Upper lobe of left lung (tissue), 6 donors: ENCODE data around the gene GPR26. TPM values are rescaled to one million over a fixed set of nuclear protein-coding genes. Genes with fewer than 3 reads are reported as not detected.

Experiments
- ATAC-seq, 2 donors: fragments of 200-7000 bp; cut with Tn5 transposase; one replicate each; pipeline ENCODE4 v1.9.1; 2022; ENCODE audit warnings: mild to moderate bottlenecking in 2 of 2, moderate library complexity in 2 of 2; ENCODE audit not compliant: low FRiP score in 2 of 2
- DNase-seq, 2 donors: peaks; one replicate each; pipeline ENCODE4 v3.0.0-alpha.2; 2019 to 2020
- H3K27ac ChIP-seq, 4 donors: fragments of 200-600 bp; sonication (generic); one replicate each; pipeline ENCODE4 v1.5.1; 2016 to 2019
- H3K27me3 ChIP-seq, 4 donors: fragments of 200-600 bp; sonication (generic); one replicate each; pipeline ENCODE4 v1.5.1; 2017 to 2019
- H3K36me3 ChIP-seq, 4 donors: fragments of 200-600 bp; sonication (generic); one replicate each; pipeline ENCODE4 v1.5.1; 2016 to 2019
- H3K4me1 ChIP-seq, 4 donors: fragments of 200-600 bp; sonication (generic); one replicate each; pipeline ENCODE4 v1.5.1; 2018 to 2019
- H3K4me3 ChIP-seq, 4 donors: fragments of 200-600 bp; sonication (generic); one replicate each; pipeline ENCODE4 v1.5.1; 2017 to 2019; ENCODE audit warnings: mild to moderate bottlenecking in 2 of 4, moderate library complexity in 1 of 4
- H3K9me3 ChIP-seq, 4 donors: fragments of 200-600 bp; sonication (generic); one replicate each; pipeline ENCODE4 v1.5.1; 2018 to 2019
- EP300 ChIP-seq, 4 donors: sonication (generic); formaldehyde crosslinking; IDR thresholded peaks; one replicate each; pipeline ENCODE4 v1.5.1; 2017; ENCODE audit warnings: antibody characterized with exemption in 4 of 4, control low read depth in 2 of 4
- POLR2A ChIP-seq, 4 donors: fragments of 450-650 bp; IDR thresholded peaks; one replicate each; pipeline ENCODE4 v1.5.1; 2016 to 2017; ENCODE audit warnings: antibody characterized with exemption in 4 of 4, mild to moderate bottlenecking in 2 of 4
- POLR2AphosphoS5 ChIP-seq, 2 donors: sonication (generic); formaldehyde crosslinking; IDR thresholded peaks; one replicate each; pipeline ENCODE4 v1.5.1; 2017; ENCODE audit warnings: antibody characterized with exemption in 2 of 2
- WGBS, 2 donors: methylation state at CpG; one replicate each; pipeline ENCODE4 v1.1.5; 2017 to 2018; 5-methylcytosine and 5-hydroxymethylcytosine counted together
- total RNA-seq, 6 donors: library from RNA; depleted of rRNA in 4 of 6; stranded (reverse); fragments of >200 nt in 4 of 6; gene quantifications; one replicate each; pipeline versions ENCODE4 v1.1.0 to v1.2.1, GENCODE V29; 2016 to 2021
- TF ChIP-seq, protein P1 (sequence below), 6 experiments: fragments of 450-650 bp in 4 of 6; fragments of 200-600 bp in 2 of 6; sonication (generic) in 2 of 6; IDR thresholded peaks; one replicate each; pipeline ENCODE4 v1.5.1; 2016 to 2019; ENCODE audit warnings: antibody characterized with exemption in 6 of 6
- donor health status: DM: no; HTN: no; CAD: no; lungs with moderate emphysema.
- donor health status: DM: no; HTN: yes; CAD: no; lungs with severe emphysema.

The GPR26 gene
- total RNA-seq, 6 donors from 2014 or later: not detected

GRCh38 chr10:123643315-123643714 lies 22.8 kb upstream of the GPR26 start:
- no peak for TF ChIP-seq EP300 (IDR thresholded peaks at IDR 0.05)
- TF ChIP-seq, protein P1, sequence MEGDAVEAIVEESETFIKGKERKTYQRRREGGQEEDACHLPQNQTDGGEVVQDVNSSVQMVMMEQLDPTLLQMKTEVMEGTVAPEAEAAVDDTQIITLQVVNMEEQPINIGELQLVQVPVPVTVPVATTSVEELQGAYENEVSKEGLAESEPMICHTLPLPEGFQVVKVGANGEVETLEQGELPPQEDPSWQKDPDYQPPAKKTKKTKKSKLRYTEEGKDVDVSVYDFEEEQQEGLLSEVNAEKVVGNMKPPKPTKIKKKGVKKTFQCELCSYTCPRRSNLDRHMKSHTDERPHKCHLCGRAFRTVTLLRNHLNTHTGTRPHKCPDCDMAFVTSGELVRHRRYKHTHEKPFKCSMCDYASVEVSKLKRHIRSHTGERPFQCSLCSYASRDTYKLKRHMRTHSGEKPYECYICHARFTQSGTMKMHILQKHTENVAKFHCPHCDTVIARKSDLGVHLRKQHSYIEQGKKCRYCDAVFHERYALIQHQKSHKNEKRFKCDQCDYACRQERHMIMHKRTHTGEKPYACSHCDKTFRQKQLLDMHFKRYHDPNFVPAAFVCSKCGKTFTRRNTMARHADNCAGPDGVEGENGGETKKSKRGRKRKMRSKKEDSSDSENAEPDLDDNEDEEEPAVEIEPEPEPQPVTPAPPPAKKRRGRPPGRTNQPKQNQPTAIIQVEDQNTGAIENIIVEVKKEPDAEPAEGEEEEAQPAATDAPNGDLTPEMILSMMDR (IDR thresholded peaks at IDR 0.05): no peak
- TF ChIP-seq POLR2AphosphoS5 (IDR thresholded peaks at IDR 0.05): no peak
- no peak for TF ChIP-seq POLR2A (IDR thresholded peaks at IDR 0.05)
- WGBS, 2 donors: 50 to 68% methylated on average over 4 to 10 of the region's 10 CpGs
- ATAC-seq (no peak), DNase-seq (peak in 1 of 2 donors; percentile 43)
- Histone ChIP-seq H3K9me3 (no peaks in the 10 kb centered on the region), H3K4me1 (no peaks in the 10 kb centered on the region), H3K36me3 (no peaks in the 10 kb centered on the region), H3K27me3 (no peaks in the 10 kb centered on the region), H3K27ac (no peak overlapping the region), H3K4me3 (no peak overlapping the region)

GRCh38 chr10:123645016-123645415 lies 21.1 kb upstream of the GPR26 start:
- no peaks in the 10 kb centered on the region for H3K4me1 ChIP-seq
- H3K4me3 ChIP-seq: no peak overlapping the region
- WGBS, 2 donors: 31 to 62% methylated on average over 4 to 6 of the region's 6 CpGs
- H3K36me3 ChIP-seq: no peaks in the 10 kb centered on the region
- DNase-seq (no peak), ATAC-seq (no peak)
- no peak overlapping the region for H3K27ac ChIP-seq
- H3K9me3 ChIP-seq: no peaks in the 10 kb centered on the region
- TF ChIP-seq POLR2A (IDR thresholded peaks at IDR 0.05) (no peak), EP300 (IDR thresholded peaks at IDR 0.05) (no peak), POLR2AphosphoS5 (IDR thresholded peaks at IDR 0.05) (no peak)
- TF ChIP-seq, protein P1 (IDR thresholded peaks at IDR 0.05): no peak
- no peaks in the 10 kb centered on the region for H3K27me3 ChIP-seq

- DNase-seq: no peak
Observed at GRCh38 chr10:123645615-123646014, 20.5 kb upstream of the GPR26 start.

DNA sequence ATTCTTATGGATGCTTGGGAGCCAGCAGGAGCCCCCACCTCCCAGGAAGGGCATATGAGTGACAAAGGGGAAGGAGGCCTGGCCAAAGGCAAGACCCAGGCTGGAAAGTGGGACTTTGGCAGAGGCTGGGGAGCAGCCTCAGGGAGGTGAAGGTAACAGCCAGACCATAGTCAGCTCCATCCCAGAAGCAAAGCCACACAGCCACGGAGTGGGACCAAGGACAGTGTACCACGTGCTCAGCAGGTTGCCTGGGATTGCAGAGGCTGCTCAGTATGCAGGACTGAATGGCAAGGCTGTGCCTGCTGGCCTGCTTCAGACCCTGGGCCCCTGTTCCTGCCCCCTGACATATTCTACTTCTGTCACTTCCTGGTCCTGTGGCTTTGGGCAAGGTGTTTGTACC lies 17.6 kb upstream of the GPR26 start:
- H3K4me1 ChIP-seq: no peaks in the 10 kb centered on the region
- H3K4me3 ChIP-seq: no peak overlapping the region
- H3K36me3 ChIP-seq: no peaks in the 10 kb centered on the region
- no peak overlapping the region for H3K27ac ChIP-seq
- no peaks in the 10 kb centered on the region for H3K9me3 ChIP-seq
- TF ChIP-seq POLR2A (IDR thresholded peaks at IDR 0.05) (no peak), POLR2AphosphoS5 (IDR thresholded peaks at IDR 0.05) (no peak), EP300 (IDR thresholded peaks at IDR 0.05) (no peak)
- TF ChIP-seq, protein P1 (IDR thresholded peaks at IDR 0.05): no peak
- H3K27me3 ChIP-seq: no peaks in the 10 kb centered on the region
- ATAC-seq: no peak
- WGBS, 2 donors: 21 to 32% methylated on average over 2 of the region's 2 CpGs
- DNase-seq: no peak

More at GRCh38 chr10:123645615-123646014, 20.5 kb upstream of the GPR26 start:
- ATAC-seq: no peak
- Histone ChIP-seq H3K4me1 (no peaks in the 10 kb centered on the region), H3K4me3 (no peak overlapping the region), H3K27me3 (no peaks in the 10 kb centered on the region), H3K27ac (no peak overlapping the region), H3K36me3 (no peaks in the 10 kb centered on the region), H3K9me3 (no peaks in the 10 kb centered on the region)
- 78 to 79% methylated on average over 10 of the region's 10 CpGs for WGBS, 2 donors
- TF ChIP-seq, protein P1 (IDR thresholded peaks at IDR 0.05): no peak
- no peak for TF ChIP-seq POLR2A (IDR thresholded peaks at IDR 0.05)

DNA sequence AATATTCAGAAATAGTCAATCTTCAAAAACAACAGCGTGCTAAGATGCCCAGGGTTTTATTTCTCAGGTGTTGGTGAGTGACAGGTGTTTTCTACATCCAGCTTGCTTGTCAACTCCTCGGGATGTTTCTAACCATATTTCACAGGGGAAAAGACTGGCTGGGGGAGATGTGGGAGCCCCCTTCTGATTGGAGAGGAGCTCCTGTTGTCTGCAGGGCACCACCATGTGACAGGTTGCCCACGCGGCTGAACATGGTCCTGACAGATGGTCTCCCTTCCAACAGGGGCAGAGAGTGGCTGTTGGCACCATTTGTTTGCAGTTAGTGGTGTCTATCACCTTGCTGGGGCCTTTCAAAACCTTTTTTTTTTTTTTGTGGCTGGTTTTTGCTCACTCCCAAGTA lies 16.5 kb upstream of the GPR26 start:
- WGBS, 2 donors: 44 to 51% methylated on average over 4 of the region's 4 CpGs
- no peak overlapping the region for H3K27ac ChIP-seq
- no peaks in the 10 kb centered on the region for H3K4me1 ChIP-seq
- H3K27me3 ChIP-seq: no peaks in the 10 kb centered on the region
- DNase-seq (no peak), ATAC-seq (no peak)
- TF ChIP-seq POLR2AphosphoS5 (IDR thresholded peaks at IDR 0.05): no peak
- TF ChIP-seq, protein P1 (IDR thresholded peaks at IDR 0.05): no peak
- no peak for TF ChIP-seq POLR2A (IDR thresholded peaks at IDR 0.05)
- TF ChIP-seq EP300 (IDR thresholded peaks at IDR 0.05): no peak
- no peak overlapping the region for H3K4me3 ChIP-seq
- H3K9me3 ChIP-seq: no peaks in the 10 kb centered on the region
- H3K36me3 ChIP-seq: no peaks in the 10 kb centered on the region
